KOPT-K1 (cell line): ENCODE results near the gene DNER.
"Not testable (repeated sequence)": the region's sequence is repeated elsewhere in the genome, so short reads cannot be mapped to it uniquely, and the experiment has no call there.

Experiments used
- H3K27ac ChIP-seq: fragments of 200-600 bp; sonication (generic); 2 replicates; pipeline ENCODE4 v1.5.1; 2016; ENCODE audit warnings: antibody characterized with exemption, mild to moderate bottlenecking, low read depth, low read length; ENCODE audit not compliant: poor library complexity, severe bottlenecking
- H3K36me3 ChIP-seq: fragments of 200-600 bp; sonication (generic); 2 replicates; pipeline ENCODE4 v1.5.1; 2017; ENCODE audit warnings: antibody characterized with exemption, mild to moderate bottlenecking, low read length, moderate library complexity; ENCODE audit not compliant: insufficient read depth
- H3K9me3 ChIP-seq: fragments of 200-600 bp; sonication (generic); 2 replicates; pipeline ENCODE4 v1.5.1; 2017; ENCODE audit warnings: antibody characterized with exemption, low read length, mild to moderate bottlenecking; ENCODE audit not compliant: insufficient read depth, poor library complexity, severe bottlenecking

DNER gene

DNA sequence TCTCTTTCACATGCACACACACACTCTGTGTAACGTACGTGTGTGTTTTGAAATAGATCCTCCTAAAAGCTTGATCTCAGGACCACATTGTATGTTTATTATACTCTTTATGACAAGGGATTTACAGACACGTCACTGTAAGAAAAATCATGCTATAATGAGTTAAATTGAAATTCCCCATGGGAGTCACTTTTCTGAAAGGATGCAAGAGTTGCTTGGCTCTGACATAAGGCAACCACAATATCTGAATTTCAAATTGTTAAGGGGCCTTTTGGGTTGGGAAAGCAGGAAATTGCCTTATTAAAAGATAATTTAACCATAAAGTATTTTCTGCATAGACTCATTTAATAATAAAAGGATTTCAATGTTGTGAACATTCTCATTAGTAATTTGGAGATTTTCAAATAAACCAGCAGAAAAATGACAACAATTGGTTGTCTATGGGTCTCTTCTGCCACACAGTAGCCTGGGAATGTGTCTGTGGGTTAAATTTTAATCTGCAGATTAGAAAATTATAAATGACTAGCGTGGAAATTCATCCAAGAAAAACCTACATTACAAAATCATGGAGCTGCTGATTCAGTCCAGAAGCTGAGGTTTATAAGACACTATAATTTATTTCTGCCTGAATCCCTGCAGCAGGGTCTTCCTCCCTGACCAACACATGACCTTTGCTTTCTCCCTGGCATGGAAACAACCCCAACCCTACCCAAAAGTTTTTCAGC, 367.4 kb downstream of the DNER start:
- no peaks in the 10 kb centered on the region for H3K9me3 ChIP-seq

DNA sequence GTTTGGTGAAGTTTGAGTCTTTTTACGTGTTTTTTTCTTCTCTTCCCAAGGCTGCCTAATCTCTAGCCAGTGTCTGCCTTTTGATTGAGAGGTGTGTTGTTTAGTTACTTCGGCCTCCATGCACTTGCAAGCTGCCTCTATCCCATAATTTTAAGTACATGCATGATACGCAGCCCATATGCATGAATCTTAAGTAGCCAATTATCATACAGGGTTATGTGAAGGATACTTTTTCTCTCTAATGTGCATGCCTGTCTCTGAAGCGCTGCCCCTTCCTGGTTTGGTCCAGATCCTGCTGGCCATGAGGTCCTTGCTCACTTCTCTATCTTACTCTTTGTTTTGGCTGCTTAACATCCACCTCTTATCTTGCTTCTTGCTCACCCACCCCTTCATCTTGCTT, 369.4 kb downstream of the DNER start:
- no peak overlapping the region for H3K27ac ChIP-seq
- H3K36me3 ChIP-seq = no peaks in the 10 kb centered on the region
- H3K9me3 ChIP-seq = no peaks in the 10 kb centered on the region

More for the DNA sequence above, 367.4 kb downstream of the DNER start:
- H3K36me3 ChIP-seq = no peaks in the 10 kb centered on the region
- H3K27ac ChIP-seq = no peak overlapping the region

DNA sequence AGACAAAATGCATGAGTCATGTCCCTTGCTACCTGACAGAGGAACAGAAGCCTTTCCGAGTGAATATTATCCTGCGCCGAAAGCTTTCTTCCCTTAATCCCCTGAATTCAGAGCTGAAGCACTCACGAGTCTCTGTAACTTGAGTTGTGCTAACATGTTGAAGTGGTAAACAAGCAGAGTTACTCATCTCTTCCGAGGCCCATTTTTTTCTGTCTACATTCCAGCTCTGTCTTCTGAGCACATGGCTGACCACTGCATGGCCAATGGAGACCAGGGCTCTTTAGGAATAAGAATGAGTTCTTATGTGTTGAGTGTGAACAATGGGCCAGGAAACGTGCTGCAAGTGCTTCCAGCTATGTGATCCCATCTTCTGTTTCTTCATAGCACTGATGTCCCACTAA, 370.2 kb downstream of the DNER start:
- Histone ChIP-seq H3K27ac (no peak overlapping the region), H3K9me3 (no peaks in the 10 kb centered on the region), H3K36me3 (no peaks in the 10 kb centered on the region)

DNA sequence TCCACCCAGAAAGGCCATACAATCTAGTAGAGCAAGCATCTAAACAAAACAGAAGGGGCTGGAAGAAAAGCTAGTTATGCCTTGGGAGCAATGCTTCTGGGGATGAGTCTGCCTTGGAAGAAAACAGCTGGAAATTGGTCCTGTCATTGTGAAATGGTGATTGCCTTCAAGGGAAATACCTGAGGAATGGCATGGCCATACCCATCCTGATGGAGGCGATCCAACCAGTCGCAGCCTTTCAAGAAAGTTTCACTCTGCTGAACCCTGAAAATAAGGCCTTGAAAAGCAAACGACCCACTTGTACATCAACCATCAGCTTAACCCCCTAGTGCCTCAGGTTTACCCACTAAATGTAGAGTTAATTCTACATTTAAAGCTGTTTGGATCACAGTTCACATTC, 370.7 kb downstream of the DNER start:
- Histone ChIP-seq H3K9me3 (no peaks in the 10 kb centered on the region), H3K27ac (no peak overlapping the region), H3K36me3 (no peaks in the 10 kb centered on the region)

DNA sequence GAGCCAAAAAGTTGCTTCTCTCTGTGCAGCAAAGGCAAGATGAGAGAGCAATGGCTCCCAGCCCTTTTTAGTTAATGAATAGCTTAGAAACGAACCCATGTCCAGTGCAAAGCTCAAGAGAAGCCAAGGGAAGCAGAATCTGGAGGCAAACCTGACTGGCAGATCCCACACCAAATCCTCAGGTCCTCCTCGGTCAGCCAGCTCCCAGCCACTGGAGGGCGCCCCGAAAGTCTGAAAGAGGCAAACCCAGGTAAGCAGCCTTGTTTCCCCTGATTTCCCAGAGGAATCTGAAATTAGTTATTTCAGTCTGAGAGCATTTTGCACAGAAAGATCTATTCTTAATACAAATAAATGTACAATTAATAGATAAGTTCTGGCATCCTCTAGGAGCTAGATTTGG, 372.0 kb downstream of the DNER start:
- Histone ChIP-seq H3K36me3 (no peaks in the 10 kb centered on the region), H3K27ac (no peak overlapping the region), H3K9me3 (no peaks in the 10 kb centered on the region)

DNA sequence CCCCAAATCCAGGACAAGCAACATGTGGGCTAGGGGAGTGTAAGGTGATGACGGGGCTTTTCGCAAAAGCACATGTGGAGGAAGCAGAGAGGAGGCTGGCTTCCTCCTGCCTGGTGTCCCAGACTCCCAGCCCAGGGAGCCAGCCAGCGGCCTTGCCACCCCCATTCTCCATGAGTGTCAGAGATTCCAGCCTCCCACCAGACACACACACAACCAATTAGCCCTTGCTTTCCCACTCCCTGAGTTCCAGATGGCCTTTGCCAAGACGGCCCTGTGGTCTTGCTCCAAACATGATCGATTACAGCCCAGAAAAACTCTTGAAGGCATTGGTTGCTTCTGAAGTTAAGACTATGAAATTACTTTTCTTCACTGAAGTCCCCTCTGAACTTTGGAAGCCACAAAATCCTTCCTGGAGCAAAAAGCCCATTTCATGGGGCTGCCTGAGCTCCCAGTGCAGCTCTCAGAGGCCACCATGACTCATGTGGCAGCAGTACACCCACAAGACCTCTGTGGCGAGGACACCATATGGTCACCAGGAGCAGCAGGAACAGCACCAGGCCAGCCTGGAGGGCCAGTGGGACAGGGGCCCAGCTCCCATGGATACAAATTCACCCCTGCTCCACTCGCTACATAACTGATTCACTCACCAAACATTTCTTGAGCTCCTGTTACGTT, 374.1 kb downstream of the DNER start:
- Histone ChIP-seq H3K36me3 (no peaks in the 10 kb centered on the region), H3K27ac (no peak overlapping the region), H3K9me3 (no peaks in the 10 kb centered on the region)

DNA sequence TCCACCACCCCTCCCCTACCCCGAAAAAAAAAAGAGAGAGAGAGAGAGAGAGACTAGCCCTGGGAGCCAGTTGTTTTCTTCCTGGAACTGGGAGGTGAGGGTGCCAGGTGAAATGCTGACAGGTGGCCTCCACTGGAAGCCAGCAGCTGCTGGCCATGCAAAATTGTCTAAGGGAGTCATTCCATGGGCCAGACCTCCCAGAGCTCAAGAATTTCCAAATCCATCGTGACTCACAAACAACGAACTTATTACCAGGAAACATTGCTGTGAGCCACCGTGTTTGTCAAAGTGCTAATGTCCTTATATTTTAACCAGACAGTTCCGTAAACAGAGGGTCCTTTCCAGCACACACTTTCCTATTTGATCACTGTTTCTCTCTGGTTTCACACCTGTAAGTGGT, 374.7 kb downstream of the DNER start:
- no peak overlapping the region for H3K27ac ChIP-seq
- H3K36me3 ChIP-seq = no peaks in the 10 kb centered on the region
- no peaks in the 10 kb centered on the region for H3K9me3 ChIP-seq

DNA sequence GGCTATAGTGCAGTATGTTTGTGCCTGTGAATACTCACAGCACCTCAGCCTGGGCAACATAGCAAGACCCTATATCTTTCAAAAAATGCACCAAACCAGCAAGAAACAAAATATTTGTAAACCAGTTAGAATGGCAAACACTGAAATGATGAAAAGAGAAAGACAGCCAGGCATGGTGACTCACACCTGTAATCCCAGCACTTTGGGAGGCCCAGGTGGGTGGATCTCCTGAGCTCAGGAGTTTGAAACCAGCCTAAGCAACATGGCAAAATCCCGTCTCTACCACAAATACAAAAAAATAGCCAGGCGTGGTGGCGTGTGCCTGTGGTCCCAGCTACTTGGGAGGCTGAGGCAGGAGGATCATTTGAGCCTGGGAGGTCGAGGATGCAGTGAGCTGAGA, 375.2 kb downstream of the DNER start:
- not testable (repeated sequence) for H3K27ac ChIP-seq, H3K9me3 ChIP-seq, H3K36me3 ChIP-seq

DNA sequence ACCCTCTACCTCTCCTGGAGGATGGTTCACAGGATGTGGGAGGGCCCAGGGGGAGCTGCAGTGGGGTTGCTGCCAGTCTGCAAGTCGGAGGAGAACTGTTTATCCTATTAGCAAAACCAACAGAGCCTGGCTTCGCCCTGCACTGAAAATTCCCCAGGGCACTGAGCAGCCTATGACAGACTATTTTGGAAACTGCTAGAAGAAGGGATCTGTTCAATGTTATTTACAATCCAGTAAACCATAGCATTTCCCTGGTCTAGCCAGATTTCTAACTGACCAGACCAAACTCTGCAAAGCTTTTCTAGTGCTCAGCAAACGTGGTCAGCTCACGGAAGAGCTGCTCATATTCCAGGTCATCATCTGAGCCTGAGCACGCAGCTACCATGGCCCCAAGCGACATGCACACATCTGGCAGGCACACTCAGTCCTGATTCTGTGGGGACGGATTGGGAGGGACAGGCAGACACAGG, 378.4 kb downstream of the DNER start:
- Histone ChIP-seq H3K27ac (no peak overlapping the region), H3K36me3 (no peaks in the 10 kb centered on the region)

DNA sequence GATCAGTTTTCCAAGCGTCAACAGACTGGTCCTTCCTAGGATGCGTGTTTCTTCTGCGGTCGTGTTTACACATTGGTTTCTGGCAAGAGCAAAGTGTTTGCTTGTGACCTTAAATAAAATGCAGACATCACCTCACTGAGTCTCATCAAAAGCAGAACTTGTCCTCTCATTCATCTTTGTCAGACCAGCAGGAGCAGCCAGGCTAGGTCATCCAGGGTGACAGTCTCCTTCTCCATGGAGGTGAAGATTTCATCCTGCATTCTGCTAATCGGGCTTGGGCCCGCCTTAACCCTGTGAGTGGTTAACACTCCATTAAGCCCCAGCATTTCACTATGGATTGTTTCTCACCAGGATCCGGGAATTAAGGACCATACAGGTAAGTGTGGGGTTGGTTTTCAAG, 379.0 kb downstream of the DNER start:
- Histone ChIP-seq H3K9me3 (no peaks in the 10 kb centered on the region), H3K36me3 (no peaks in the 10 kb centered on the region), H3K27ac (no peak overlapping the region)

More for the DNA sequence above, 378.4 kb downstream of the DNER start:
- H3K9me3 ChIP-seq = no peaks in the 10 kb centered on the region

DNA sequence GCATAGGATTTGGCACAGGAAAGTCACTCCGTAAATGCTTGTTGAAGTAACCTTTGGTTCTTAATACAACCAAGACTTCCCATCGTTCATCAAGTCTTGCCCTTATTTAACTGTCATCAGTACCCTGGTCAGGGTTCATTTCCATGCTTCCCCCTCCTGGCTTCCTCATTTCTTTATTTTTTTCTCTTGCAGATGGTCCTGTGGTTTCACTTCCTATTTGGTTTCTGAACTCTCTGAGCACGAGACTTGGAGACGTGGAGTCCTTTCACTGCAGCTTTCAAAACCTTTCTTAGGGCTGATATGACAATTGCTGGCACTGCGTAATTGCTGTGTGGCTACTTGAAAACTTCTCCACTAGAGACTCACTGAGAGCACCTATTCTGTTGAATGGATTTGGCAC, 383.4 kb downstream of the DNER start:
- H3K36me3 ChIP-seq = no peaks in the 10 kb centered on the region
- H3K9me3 ChIP-seq = no peaks in the 10 kb centered on the region
- no peak overlapping the region for H3K27ac ChIP-seq

DNA sequence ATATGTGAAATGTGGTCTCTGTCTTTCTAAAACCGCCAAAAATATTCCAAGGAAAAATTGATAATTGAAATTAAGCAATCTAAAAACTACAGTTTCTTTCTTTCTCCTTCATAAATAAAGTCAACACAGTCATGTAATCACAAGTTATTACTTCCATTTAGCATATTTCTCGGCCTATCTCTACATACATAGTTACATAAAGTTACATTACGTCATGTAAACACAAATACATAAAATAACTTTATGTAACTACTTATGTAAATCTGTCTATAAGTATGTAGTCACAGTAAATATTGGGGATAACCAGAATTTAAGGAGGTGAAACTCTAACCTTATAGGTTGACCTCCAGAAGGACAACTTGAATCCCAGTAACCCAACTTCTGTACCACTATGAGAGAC, 394.8 kb downstream of the DNER start:
- no peak overlapping the region for H3K27ac ChIP-seq
- H3K9me3 ChIP-seq = no peaks in the 10 kb centered on the region
- H3K36me3 ChIP-seq = no peaks in the 10 kb centered on the region

DNA sequence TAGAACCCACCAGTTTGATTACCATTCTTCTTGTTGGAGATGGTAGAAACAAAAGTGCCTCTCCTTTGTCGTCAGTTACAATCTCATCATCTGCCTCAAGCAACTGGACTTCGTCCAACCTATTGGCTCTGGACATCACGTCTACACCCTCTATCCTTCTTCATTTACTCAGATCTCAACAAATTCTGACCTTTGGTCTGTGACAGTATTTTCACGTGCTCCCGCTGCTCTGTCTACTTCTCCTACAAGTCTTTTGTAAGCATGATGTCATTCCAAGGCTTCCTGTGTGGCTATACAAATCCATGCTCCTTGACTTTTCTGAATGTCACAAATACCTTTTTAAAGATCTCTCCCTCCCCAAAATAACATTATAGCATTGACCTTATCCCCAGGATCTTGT, 400.2 kb downstream of the DNER start:
- H3K9me3 ChIP-seq = no peaks in the 10 kb centered on the region
- no peaks in the 10 kb centered on the region for H3K36me3 ChIP-seq
- H3K27ac ChIP-seq = no peak overlapping the region

DNA sequence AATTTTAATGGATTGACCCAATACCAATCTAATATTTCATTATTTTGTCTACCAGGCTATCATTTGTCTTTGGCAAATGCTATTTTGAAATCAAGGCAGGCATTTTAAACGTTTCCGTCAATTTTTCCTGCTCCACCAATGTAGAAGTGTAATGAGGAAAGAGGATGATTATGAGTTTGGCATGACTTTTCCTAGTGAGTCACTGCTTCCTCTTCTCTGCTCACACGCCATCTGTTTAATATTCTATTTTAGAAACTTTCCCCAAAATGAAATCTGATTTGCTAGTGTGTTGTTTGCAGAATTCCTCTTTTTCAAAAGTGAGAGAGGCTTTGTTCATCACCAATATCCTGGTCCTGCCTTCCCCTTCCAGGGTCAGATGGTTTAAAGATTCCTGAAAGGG, 400.8 kb downstream of the DNER start:
- Histone ChIP-seq H3K36me3 (no peaks in the 10 kb centered on the region), H3K9me3 (no peaks in the 10 kb centered on the region), H3K27ac (no peak overlapping the region)
